HG03097 (cell line): ENCODE data around the gene CFH.
"Not testable (repeated sequence)": the region's sequence is repeated elsewhere in the genome, so short reads cannot be mapped to it uniquely, and the experiment has no call there.

ENCODE experiments used
- ATAC-seq: cut with Tn5 transposase; IDR thresholded peaks from one replicate; pipeline ENCODE4 v1.9.1; 2021; ENCODE audit not compliant: unreplicated experiment, low FRiP score

The CFH gene

GRCh38 chr1:196651637-196652215 is at the start of gene CFH:
Gene CFH (plus strand): TSS chr1:196652043. CDS start chr1:196652118, 75 bp downstream.
- ATAC-seq, result no peak

GRCh38 chr1:196603651-196604050 is 48.2 kb upstream of the CFH start:
- ATAC-seq, result no peak

- ATAC-seq, result no peak
These were observed 43.9 kb upstream of the CFH start for GRCh38 chr1:196607981-196608380.

- ATAC-seq, result no peak
These were observed 43.2 kb upstream of the CFH start, which contains the start of gene KCNT2 for GRCh38 chr1:196608390-196609369. Gene KCNT2 (minus strand): TSS chr1:196608440. CDS start chr1:196608309, 131 bp downstream.

GRCh38 chr1:196609370-196609737 is 42.5 kb upstream of the CFH start:
- ATAC-seq, result no peak

- no peak for ATAC-seq
These were observed 40.0 kb upstream of the CFH start for GRCh38 chr1:196611873-196612272.

GRCh38 chr1:196619721-196620120 is 32.1 kb upstream of the CFH start:
- no peak for ATAC-seq

GRCh38 chr1:196623079-196623478 is 28.8 kb upstream of the CFH start:
- ATAC-seq, result no peak

- no peak for ATAC-seq
These were observed 23.0 kb upstream of the CFH start for GRCh38 chr1:196628838-196629237.

GRCh38 chr1:196637606-196638005 is 14.2 kb upstream of the CFH start:
- ATAC-seq, result no peak

GRCh38 chr1:196638466-196638865 is 13.4 kb upstream of the CFH start:
- ATAC-seq, result no peak

- not testable (repeated sequence) for ATAC-seq
These were observed 12.6 kb upstream of the CFH start for GRCh38 chr1:196639291-196639690.

GRCh38 chr1:196640976-196641375 is 10.9 kb upstream of the CFH start:
- no peak for ATAC-seq

GRCh38 chr1:196649990-196650389 is 1.9 kb upstream of the CFH start:
- ATAC-seq, result no peak

GRCh38 chr1:196650403-196650802 is 1.4 kb upstream of the CFH start:
- ATAC-seq, result no peak

- no peak for ATAC-seq
These were observed 764 bp upstream of the CFH start for GRCh38 chr1:196651079-196651478.

GRCh38 chr1:196654271-196654670 is 2.4 kb downstream of the CFH start:
- no peak for ATAC-seq

- ATAC-seq, result no peak
These were observed 3.2 kb downstream of the CFH start for GRCh38 chr1:196655071-196655470.

- no peak for ATAC-seq
These were observed 3.7 kb downstream of the CFH start for GRCh38 chr1:196655494-196655893.

GRCh38 chr1:196659471-196659870 is 7.6 kb downstream of the CFH start:
- no peak for ATAC-seq

- ATAC-seq, result no peak
These were observed 8.4 kb downstream of the CFH start for GRCh38 chr1:196660272-196660671.

GRCh38 chr1:196660852-196661251 is 9.0 kb downstream of the CFH start:
- peak; percentile 78 for ATAC-seq
